ENCODE measurements around the gene ATF7.
"Not testable (repeated sequence)": the region's sequence is repeated elsewhere in the genome, so short reads cannot be mapped to it uniquely, and the experiment has no call there.

The ATF7 gene

GRCh38 chr12:53499266-53500141 lies 126.7 kb downstream of the ATF7 start, which contains the start of gene MAP3K12:
MAP3K12 (minus strand) TSS chr12:53499458; CDS start chr12:53487391, 12,067 bp downstream.
- DNase-seq = peak; percentile 79 to 82

- no peak for DNase-seq
These were observed 127.9 kb downstream of the ATF7 start for GRCh38 chr12:53498235-53498630.

- no peak for DNase-seq
These were observed 128.7 kb downstream of the ATF7 start for GRCh38 chr12:53497461-53497860.

- DNase-seq = no peak
These were observed 129.5 kb downstream of the ATF7 start for GRCh38 chr12:53496752-53497032.

GRCh38 chr12:53495903-53496751 lies 130.1 kb downstream of the ATF7 start:
- DNase-seq = no peak

- DNase-seq = no peak
These were observed 132.4 kb downstream of the ATF7 start for GRCh38 chr12:53493610-53494391.

GRCh38 chr12:53492830-53493609 lies 133.2 kb downstream of the ATF7 start:
- DNase-seq = peak; percentile 90 to 91

GRCh38 chr12:53492188-53492587 lies 134.0 kb downstream of the ATF7 start:
- DNase-seq = no peak

GRCh38 chr12:53489242-53489864 lies 136.8 kb downstream of the ATF7 start:
- no peak for DNase-seq

- DNase-seq = no peak
These were observed 139.3 kb downstream of the ATF7 start for GRCh38 chr12:53486736-53487487.

GRCh38 chr12:53485955-53486735 lies 140.0 kb downstream of the ATF7 start:
- DNase-seq = no peak

- no peak for DNase-seq
These were observed 141.3 kb downstream of the ATF7 start for GRCh38 chr12:53484686-53485575.

GRCh38 chr12:53483979-53484377 lies 142.2 kb downstream of the ATF7 start:
- DNase-seq = no peak

GRCh38 chr12:53483225-53483978 lies 142.8 kb downstream of the ATF7 start:
- DNase-seq = peak; percentile 66 to 69

- peak; percentile 63 to 65 for DNase-seq
These were observed 143.5 kb downstream of the ATF7 start for GRCh38 chr12:53482626-53483168.

- DNase-seq = peak; percentile 57
These were observed 144.1 kb downstream of the ATF7 start for GRCh38 chr12:53481939-53482586.

- not testable (repeated sequence) for DNase-seq
These were observed 144.7 kb downstream of the ATF7 start for GRCh38 chr12:53481458-53481857.
